ENCODE data around the gene UPF3A. TPM values are rescaled to one million over a fixed set of nuclear protein-coding genes. Genes with fewer than 3 reads are reported as not detected.
"Not testable (repeated sequence)": the region's sequence is repeated elsewhere in the genome, so short reads cannot be mapped to it uniquely, and the experiment has no call there.

UPF3A gene
- total and polyA plus RNA-seq, 10 donors, result 33.0 to 59.7 (median 49.1) TPM

DNA sequence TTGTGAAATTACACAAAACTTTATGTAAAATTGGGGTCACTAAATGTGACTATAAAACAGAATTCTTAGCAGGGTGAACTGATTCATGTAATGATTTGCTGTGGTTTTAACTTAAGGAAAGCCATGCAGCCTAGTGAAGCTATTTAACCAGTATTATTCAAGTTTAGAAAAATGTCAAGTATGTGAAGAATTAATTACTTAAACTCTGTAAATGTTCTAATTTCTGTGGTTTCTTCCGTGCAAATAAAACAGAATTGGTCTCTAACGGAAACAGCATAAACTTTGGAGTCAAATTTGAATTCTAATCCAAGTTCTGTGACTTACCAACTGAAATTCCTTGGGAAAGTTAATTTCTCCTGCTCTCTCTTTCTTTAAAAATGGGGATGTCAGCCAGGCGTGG is 33.4 kb upstream of the UPF3A start:
- Histone ChIP-seq H3K4me3 (no peak overlapping the region), H3K27me3 (replicated peaks in 1 of 7) (no peaks in the 10 kb centered on the region), H3K27ac (no peak overlapping the region), H3K36me3 (peaks cover 14 to 100% (median 96%) of the 10 kb centered on the region in 6 donors), H3K4me1 (no peaks in the 10 kb centered on the region), H3K9me3 (no peaks in the 10 kb centered on the region)
- 82 to 91% (median 85%) methylated on average over 3 of the region's 3 CpGs for WGBS, 5 donors
- intact Hi-C loops (cut with DNase I; ENCODE audit: low total_unique reads), result no loop called here
- DNase-seq, result no peak
- no peak for TF ChIP-seq POLR2AphosphoS5 (IDR thresholded peaks at IDR 0.05)
- TF ChIP-seq, protein P1, sequence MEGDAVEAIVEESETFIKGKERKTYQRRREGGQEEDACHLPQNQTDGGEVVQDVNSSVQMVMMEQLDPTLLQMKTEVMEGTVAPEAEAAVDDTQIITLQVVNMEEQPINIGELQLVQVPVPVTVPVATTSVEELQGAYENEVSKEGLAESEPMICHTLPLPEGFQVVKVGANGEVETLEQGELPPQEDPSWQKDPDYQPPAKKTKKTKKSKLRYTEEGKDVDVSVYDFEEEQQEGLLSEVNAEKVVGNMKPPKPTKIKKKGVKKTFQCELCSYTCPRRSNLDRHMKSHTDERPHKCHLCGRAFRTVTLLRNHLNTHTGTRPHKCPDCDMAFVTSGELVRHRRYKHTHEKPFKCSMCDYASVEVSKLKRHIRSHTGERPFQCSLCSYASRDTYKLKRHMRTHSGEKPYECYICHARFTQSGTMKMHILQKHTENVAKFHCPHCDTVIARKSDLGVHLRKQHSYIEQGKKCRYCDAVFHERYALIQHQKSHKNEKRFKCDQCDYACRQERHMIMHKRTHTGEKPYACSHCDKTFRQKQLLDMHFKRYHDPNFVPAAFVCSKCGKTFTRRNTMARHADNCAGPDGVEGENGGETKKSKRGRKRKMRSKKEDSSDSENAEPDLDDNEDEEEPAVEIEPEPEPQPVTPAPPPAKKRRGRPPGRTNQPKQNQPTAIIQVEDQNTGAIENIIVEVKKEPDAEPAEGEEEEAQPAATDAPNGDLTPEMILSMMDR (IDR thresholded peaks at IDR 0.05 in 8 of 11, conservative IDR thresholded peaks at IDR 0.05 in 3 of 11), result no peak
- no peak for TF ChIP-seq POLR2A (IDR thresholded peaks at IDR 0.05)

DNA sequence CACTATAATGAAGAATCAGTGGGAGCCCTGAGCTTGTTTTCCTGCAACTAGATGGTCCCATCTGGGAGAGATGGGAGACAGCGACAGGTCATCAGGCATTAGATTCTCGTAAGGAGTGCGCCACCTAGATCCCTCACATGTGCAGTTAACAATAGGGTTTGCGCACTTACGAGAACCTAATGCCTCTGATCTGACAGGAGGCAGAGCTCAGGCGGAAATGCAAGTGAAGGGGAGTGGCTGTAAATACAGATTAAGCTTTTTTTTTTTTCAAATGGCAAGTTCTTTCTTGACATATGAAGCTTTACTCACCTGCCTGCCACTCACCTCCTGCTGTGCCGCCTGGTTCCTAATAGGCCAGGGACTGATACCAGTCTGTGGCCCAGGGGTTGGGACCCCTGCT is 32.3 kb upstream of the UPF3A start:
- peaks cover 14 to 100% (median 90%) of the 10 kb centered on the region in 6 donors for H3K36me3 ChIP-seq
- no peaks in the 10 kb centered on the region for H3K9me3 ChIP-seq
- WGBS, 5 donors, result 95 to 98% (median 96%) methylated on average over 7 of the region's 7 CpGs
- TF ChIP-seq POLR2AphosphoS5 (IDR thresholded peaks at IDR 0.05), result no peak
- no peak for TF ChIP-seq POLR2A (IDR thresholded peaks at IDR 0.05)
- TF ChIP-seq, protein P1 (IDR thresholded peaks at IDR 0.05 in 8 of 11, conservative IDR thresholded peaks at IDR 0.05 in 3 of 11), result no peak
- intact Hi-C loops (cut with DNase I; ENCODE audit: low total_unique reads), result no loop called here
- H3K27ac ChIP-seq, result no peak overlapping the region
- no peak for DNase-seq
- H3K4me1 ChIP-seq, result no peaks in the 10 kb centered on the region
- H3K4me3 ChIP-seq, result no peak overlapping the region
- no peaks in the 10 kb centered on the region for H3K27me3 ChIP-seq (replicated peaks in 1 of 7)

DNA sequence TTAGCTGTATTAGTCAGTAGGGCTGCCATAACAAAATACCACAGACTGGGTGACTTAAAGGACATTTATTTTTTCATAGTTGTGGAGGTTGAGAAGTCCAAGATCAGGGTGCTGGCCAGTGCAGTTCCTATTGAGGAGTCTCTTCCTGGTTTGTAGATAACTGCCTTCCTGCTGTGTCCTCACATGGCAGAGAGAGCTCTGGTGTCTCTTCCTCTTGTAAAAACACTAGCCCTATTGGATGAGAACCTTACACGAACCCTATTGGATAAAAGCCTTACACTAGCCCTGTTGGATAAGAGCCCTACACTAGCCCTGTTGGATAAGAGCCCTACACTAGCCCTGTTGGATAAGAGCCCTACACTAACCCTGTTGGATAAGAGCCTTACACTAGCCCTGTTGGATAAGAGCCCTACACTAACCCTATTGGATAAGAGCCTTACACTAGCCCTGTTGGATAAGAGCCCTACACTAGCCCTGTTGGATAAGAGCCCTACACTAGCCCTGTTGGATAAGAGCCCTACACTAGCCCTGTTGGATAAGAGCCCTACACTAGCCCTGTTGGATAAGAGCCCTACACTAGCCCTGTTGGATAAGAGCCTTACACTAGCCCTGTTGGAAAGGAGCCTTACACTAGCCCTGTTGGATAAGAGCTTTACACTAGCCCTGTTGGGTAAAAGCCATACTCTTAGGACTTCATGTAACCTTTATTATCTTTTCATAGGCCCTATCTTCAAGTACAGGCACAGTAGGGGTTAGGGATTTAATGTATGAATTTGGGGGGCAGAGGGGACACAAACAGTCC is 29.6 kb upstream of the UPF3A start:
- intact Hi-C loops (cut with DNase I; ENCODE audit: low total_unique reads); H3K27ac ChIP-seq; H3K4me3 ChIP-seq; H3K27me3 ChIP-seq (replicated peaks in 1 of 7); DNase-seq; H3K9me3 ChIP-seq; H3K4me1 ChIP-seq: not testable (repeated sequence)
- H3K36me3 ChIP-seq, result peaks cover 4 to 100% (median 84%) of the 10 kb centered on the region in 6 donors
- WGBS, 5 donors, result 73 to 83% (median 76%) methylated on average over 1 of the region's 1 CpG

DNA sequence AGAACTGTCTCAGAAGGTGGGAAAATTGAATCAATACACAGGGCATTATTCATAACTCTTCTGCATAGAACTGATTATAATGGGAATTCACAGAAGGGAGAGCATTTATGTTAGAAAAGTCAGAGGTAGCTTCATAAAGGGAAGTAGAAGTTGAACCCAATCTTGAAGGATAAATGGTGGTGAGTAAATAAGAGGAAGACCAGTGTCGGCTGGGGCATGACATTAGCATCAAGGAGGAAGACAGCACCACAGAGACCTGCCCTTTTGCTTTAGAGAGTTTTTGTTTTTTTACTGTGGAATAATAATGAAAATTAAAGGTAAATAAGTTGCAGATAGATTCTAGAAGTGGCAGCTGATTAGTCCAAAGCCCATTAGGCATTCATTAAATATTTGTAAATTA is 24.9 kb upstream of the UPF3A start:
- Histone ChIP-seq H3K36me3 (peaks cover 0 to 100% (median 82%) of the 10 kb centered on the region in 6 donors), H3K4me3 (no peak overlapping the region), H3K27me3 (replicated peaks in 1 of 7) (no peaks in the 10 kb centered on the region), H3K27ac (no peak overlapping the region), H3K4me1 (peaks cover 0 to 23% (median 0%) of the 10 kb centered on the region in 6 donors), H3K9me3 (no peaks in the 10 kb centered on the region)
- WGBS, 5 donors, result 40 to 54% (median 52%) methylated on average over 1 of the region's 1 CpG
- intact Hi-C loops (cut with DNase I; ENCODE audit: low total_unique reads), result no loop called here
- no peak for DNase-seq
- TF ChIP-seq POLR2AphosphoS5 (IDR thresholded peaks at IDR 0.05) (no peak), POLR2A (IDR thresholded peaks at IDR 0.05) (no peak)
- TF ChIP-seq, protein P1 (IDR thresholded peaks at IDR 0.05 in 8 of 11, conservative IDR thresholded peaks at IDR 0.05 in 3 of 11), result no peak
